SKM-1 treated with dmso at 0.1 percent for 144 hours (cell line): ENCODE data around the gene ZNF557.

Experiments used
- DNase-seq: peaks from one replicate; lab custom pipeline; 2025; ENCODE audit not compliant: unreplicated experiment; lab: John Stamatoyannopoulos, UW

ZNF557 gene

GRCh38 chr19:7124782-7125181 lies 55.3 kb downstream of the ZNF557 start:
- no peak for DNase-seq

DNA sequence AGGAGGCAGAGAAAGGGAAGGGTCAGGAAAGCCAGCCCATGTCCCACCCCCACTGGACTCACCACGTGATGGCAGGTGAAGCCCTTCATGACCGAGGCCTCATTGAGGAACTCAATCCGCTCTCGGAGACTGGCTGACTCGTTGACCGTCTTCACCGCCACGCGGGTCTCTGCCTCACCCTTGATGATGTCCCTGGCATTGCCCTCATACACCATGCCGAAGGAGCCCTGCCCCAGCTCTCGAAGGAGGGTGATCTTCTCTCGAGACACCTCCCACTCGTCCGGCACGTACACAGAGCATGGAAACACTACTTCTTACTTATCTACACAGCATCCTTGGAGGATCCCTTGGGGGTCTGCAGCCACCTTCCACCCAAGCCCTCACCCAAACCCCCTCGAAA lies 55.7 kb downstream of the ZNF557 start:
- no peak for DNase-seq

- no peak for DNase-seq
Measured at GRCh38 chr19:7126132-7126531, 56.6 kb downstream of the ZNF557 start.

DNA sequence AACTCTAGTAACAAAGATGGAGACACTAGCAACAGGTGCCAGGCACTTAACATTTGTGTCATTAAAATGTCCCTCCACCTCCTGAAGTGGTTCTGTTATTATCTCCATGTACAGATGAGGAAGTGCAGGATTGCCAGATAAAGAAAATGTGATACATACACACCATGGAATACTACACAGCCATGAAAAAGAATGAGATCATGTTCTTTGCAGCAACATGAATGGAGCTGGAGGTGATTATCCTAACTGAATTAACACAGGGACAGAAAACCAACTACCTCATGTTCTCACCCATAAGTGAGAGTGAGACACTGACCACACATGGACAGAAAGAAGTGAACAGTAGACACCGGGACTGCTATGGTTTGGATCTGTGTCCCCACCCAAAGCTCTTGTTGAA lies 60.5 kb downstream of the ZNF557 start:
- DNase-seq = no peak

GRCh38 chr19:7132054-7132453 lies 62.6 kb downstream of the ZNF557 start:
- DNase-seq = no peak

GRCh38 chr19:7137120-7137519 lies 67.6 kb downstream of the ZNF557 start:
- no peak for DNase-seq
